CD14-positive monocyte (primary cell): ENCODE results near the gene GPC5. TPM values are rescaled to one million over a fixed set of nuclear protein-coding genes. Genes with fewer than 3 reads are reported as not detected.

ENCODE experiments used
- DNase-seq, 3 donors: peaks; one replicate each; pipeline ENCODE4 v3.0.0-alpha.2; 2011 to 2022
- H2AFZ ChIP-seq: 2 replicates; pipeline ENCODE4 v1.6.0; 2012; ENCODE audit warnings: mild to moderate bottlenecking, low read depth, low read length, inconsistent platforms; ENCODE audit not compliant: insufficient read depth, poor library complexity, severe bottlenecking
- H3K27ac ChIP-seq, 2 donors: 1 replicate in 1 of 2; 2 replicates in 1 of 2; pipeline ENCODE4 v1.5.1; 2012 to 2013; ENCODE audit warnings: low read length in 2 of 2, control low read depth in 1 of 2, inconsistent platforms in 1 of 2, low read depth in 1 of 2, mild to moderate bottlenecking in 1 of 2
- H3K27me3 ChIP-seq, 2 donors: one replicate each; pipeline versions ENCODE4 v1.6.0 to v1.6.1; 2011 to 2013; ENCODE audit warnings: low read length in 2 of 2; ENCODE audit not compliant: control insufficient read depth in 2 of 2, insufficient read depth in 2 of 2
- H3K36me3 ChIP-seq, 2 donors: replicated peaks in 1 of 2; 1 replicate in 1 of 2; 2 replicates in 1 of 2; pipeline versions ENCODE4 v1.5.1 to v1.6.1; 2012 to 2013; ENCODE audit warnings: low read length in 2 of 2, control low read depth in 1 of 2, inconsistent platforms in 1 of 2, mild to moderate bottlenecking in 1 of 2; ENCODE audit not compliant: insufficient read depth in 2 of 2, control insufficient read depth in 1 of 2
- H3K4me1 ChIP-seq, 2 donors: 1 replicate in 1 of 2; 2 replicates in 1 of 2; pipeline versions ENCODE4 v1.5.1 to v1.6.1; 2012 to 2013; ENCODE audit warnings: low read length in 2 of 2, control low read depth in 1 of 2, inconsistent platforms in 1 of 2, mild to moderate bottlenecking in 1 of 2, moderate library complexity in 1 of 2; ENCODE audit not compliant: insufficient read depth in 2 of 2, control insufficient read depth in 1 of 2
- H3K4me2 ChIP-seq: replicated peaks from 2 replicates; pipeline ENCODE3; 2012; ENCODE audit warnings: low read length, moderate library complexity, mild to moderate bottlenecking; ENCODE audit not compliant: poor library complexity, severe bottlenecking; ENCODE audit errors: extremely low read depth
- H3K4me3 ChIP-seq, 3 experiments: fragments of 200-600 bp in 1 of 3; sonication (generic) in 1 of 3; replicated peaks in 1 of 3; 1 replicate in 2 of 3; 2 replicates in 1 of 3; pipeline ENCODE4 v1.5.1; 2011 to 2013; ENCODE audit warnings: low read length in 3 of 3, mild to moderate bottlenecking in 3 of 3, control low read depth in 2 of 3, low read depth in 2 of 3, inconsistent platforms in 1 of 3, moderate library complexity in 1 of 3
- H3K79me2 ChIP-seq: 2 replicates; pipeline ENCODE4 v1.6.0; 2012; ENCODE audit warnings: mild to moderate bottlenecking, control low read depth, inconsistent platforms, low read length, moderate library complexity; ENCODE audit not compliant: insufficient read depth
- H3K9ac ChIP-seq: 2 replicates; pipeline ENCODE4 v1.6.0; 2017; ENCODE audit warnings: low read length, mild to moderate bottlenecking; ENCODE audit not compliant: insufficient read depth, poor library complexity, severe bottlenecking
- H3K9me3 ChIP-seq, 2 donors: replicated peaks in 1 of 2; 1 replicate in 1 of 2; 2 replicates in 1 of 2; pipeline versions ENCODE4 v1.5.1 to v1.6.1; 2012 to 2013; ENCODE audit warnings: low read length in 2 of 2, control low read depth in 1 of 2; ENCODE audit not compliant: control insufficient read depth in 1 of 2, insufficient read depth in 1 of 2
- H4K20me1 ChIP-seq: 2 replicates; pipeline ENCODE4 v1.6.0; 2012; ENCODE audit warnings: mild to moderate bottlenecking, low read length, control low read depth, moderate library complexity; ENCODE audit not compliant: insufficient read depth
- H3K27ac Mint-ChIP-seq, 7 donors: one replicate each; pipeline ENCODE4 v1.8.0; 2020; ENCODE audit warnings: mild to moderate bottlenecking in 7 of 7, mixed read lengths in 7 of 7, moderate library complexity in 6 of 7, inconsistent platforms in 2 of 7
- H3K27me3 Mint-ChIP-seq, 3 donors: one replicate each; pipeline ENCODE4 v1.8.0; 2021 to 2022; ENCODE audit warnings: low read depth in 3 of 3, mild to moderate bottlenecking in 3 of 3, mixed read lengths in 3 of 3, moderate library complexity in 3 of 3, inconsistent platforms in 1 of 3
- H3K36me3 Mint-ChIP-seq, 2 donors: one replicate each; pipeline ENCODE4 v1.8.0; 2020; ENCODE audit warnings: mixed read lengths in 2 of 2, inconsistent platforms in 1 of 2, mild to moderate bottlenecking in 1 of 2
- H3K4me1 Mint-ChIP-seq: one replicate; pipeline ENCODE4 v1.8.0; 2020; ENCODE audit warnings: mild to moderate bottlenecking, mixed read lengths
- H3K4me3 Mint-ChIP-seq, 2 donors: one replicate each; pipeline ENCODE4 v1.8.0; 2020; ENCODE audit warnings: mild to moderate bottlenecking in 2 of 2, mixed read lengths in 2 of 2, moderate library complexity in 1 of 2
- H3K9me3 Mint-ChIP-seq, 7 donors: one replicate each; pipeline ENCODE4 v1.8.0; 2020 to 2022; ENCODE audit warnings: mixed read lengths in 7 of 7, mild to moderate bottlenecking in 6 of 7, moderate library complexity in 6 of 7, inconsistent platforms in 2 of 7
- CTCF ChIP-seq: fragments of 200-600 bp; IDR thresholded peaks from one replicate; pipeline ENCODE4 v1.8.0; 2022; ENCODE audit warnings: antibody characterized with exemption, mild to moderate bottlenecking
- WGBS: methylation state at CpG from one replicate; pipeline ENCODE4 v1.1.5; 2013; ENCODE audit warnings: missing lambda C conversion rate; ENCODE audit not compliant: insufficient coverage; 5-methylcytosine and 5-hydroxymethylcytosine counted together
- intact Hi-C, 2 donors: fragments of 100-400 bp; cut with micrococcal nuclease; formaldehyde crosslinking; loops; one replicate each; pipeline versions ENCODE4 v1.15.0 to v1.15.1; 2023
- polyA plus RNA-seq, 3 donors: library from polyadenylated mRNA; depleted of rRNA in 1 of 3; unstranded in 2 of 3; stranded (reverse) in 1 of 3; fragments of 300-500 nt in 2 of 3; fragments of >200 nt in 1 of 3; fragmentation: Illumina TruSeq in 2 of 3; gene quantifications; 1 replicate in 2 of 3; 2 replicates in 1 of 3; pipeline ENCODE4 v1.2.3, GENCODE V29; 2012 to 2021

GPC5 gene
- polyA plus RNA-seq, 3 donors = not detected

GRCh38 chr13:91655731-91656130 is 257.3 kb downstream of the GPC5 start:
- Histone ChIP-seq H3K27me3 (no peaks in the 10 kb centered on the region), H3K4me3 (no peak overlapping the region), H2AFZ (no peak overlapping the region), H3K27ac (no peak overlapping the region), H3K4me2 (no peak overlapping the region), H3K79me2 (no peaks in the 10 kb centered on the region), H3K9ac (no peak overlapping the region), H3K36me3 (no peaks in the 10 kb centered on the region), H3K9me3 (no peaks in the 10 kb centered on the region), H4K20me1 (no peaks in the 10 kb centered on the region), H3K4me1 (no peaks in the 10 kb centered on the region)
- Mint-ChIP-seq H3K4me3 (no peak overlapping the region), H3K9me3 (peaks cover 0 to 3% (median 0%) of the 10 kb centered on the region in 7 donors), H3K4me1 (no peaks in the 10 kb centered on the region), H3K36me3 (no peaks in the 10 kb centered on the region), H3K27me3 (no peaks in the 10 kb centered on the region), H3K27ac (no peak overlapping the region)
- intact Hi-C loops = no loop called here
- no peak for DNase-seq
- no peak for TF ChIP-seq CTCF
- 100% methylated on average over 3 of the region's 4 CpGs for WGBS

GRCh38 chr13:91657283-91657682 is 258.9 kb downstream of the GPC5 start:
- Mint-ChIP-seq H3K36me3 (no peaks in the 10 kb centered on the region), H3K4me3 (no peak overlapping the region)
- no CpG with 5 or more reads among the region's 2 CpGs for WGBS

More at GRCh38 chr13:91657283-91657682, 258.9 kb downstream of the GPC5 start:
- no peaks in the 10 kb centered on the region for H3K79me2 ChIP-seq
- Mint-ChIP-seq H3K27ac (no peak overlapping the region), H3K27me3 (no peaks in the 10 kb centered on the region), H3K4me1 (no peaks in the 10 kb centered on the region), H3K9me3 (peaks cover 0 to 5% (median 1%) of the 10 kb centered on the region in 7 donors)
- DNase-seq = no peak
- H4K20me1 ChIP-seq = no peaks in the 10 kb centered on the region
- H2AFZ ChIP-seq = no peak overlapping the region
- no peak overlapping the region for H3K4me2 ChIP-seq
- no peaks in the 10 kb centered on the region for H3K36me3 ChIP-seq
- H3K4me1 ChIP-seq = no peaks in the 10 kb centered on the region
- intact Hi-C loops = no loop called here
- no peaks in the 10 kb centered on the region for H3K27me3 ChIP-seq
- H3K27ac ChIP-seq = no peak overlapping the region
- H3K9me3 ChIP-seq = no peaks in the 10 kb centered on the region
- H3K4me3 ChIP-seq = no peak overlapping the region
- no peak overlapping the region for H3K9ac ChIP-seq
- no peak for TF ChIP-seq CTCF
